8988T (cell line): ENCODE measurements around the gene HSP90B1.

Experiments
- DNase-seq: peaks from one replicate; pipeline ENCODE4 v3.0.0; 2011

The HSP90B1 gene

DNA sequence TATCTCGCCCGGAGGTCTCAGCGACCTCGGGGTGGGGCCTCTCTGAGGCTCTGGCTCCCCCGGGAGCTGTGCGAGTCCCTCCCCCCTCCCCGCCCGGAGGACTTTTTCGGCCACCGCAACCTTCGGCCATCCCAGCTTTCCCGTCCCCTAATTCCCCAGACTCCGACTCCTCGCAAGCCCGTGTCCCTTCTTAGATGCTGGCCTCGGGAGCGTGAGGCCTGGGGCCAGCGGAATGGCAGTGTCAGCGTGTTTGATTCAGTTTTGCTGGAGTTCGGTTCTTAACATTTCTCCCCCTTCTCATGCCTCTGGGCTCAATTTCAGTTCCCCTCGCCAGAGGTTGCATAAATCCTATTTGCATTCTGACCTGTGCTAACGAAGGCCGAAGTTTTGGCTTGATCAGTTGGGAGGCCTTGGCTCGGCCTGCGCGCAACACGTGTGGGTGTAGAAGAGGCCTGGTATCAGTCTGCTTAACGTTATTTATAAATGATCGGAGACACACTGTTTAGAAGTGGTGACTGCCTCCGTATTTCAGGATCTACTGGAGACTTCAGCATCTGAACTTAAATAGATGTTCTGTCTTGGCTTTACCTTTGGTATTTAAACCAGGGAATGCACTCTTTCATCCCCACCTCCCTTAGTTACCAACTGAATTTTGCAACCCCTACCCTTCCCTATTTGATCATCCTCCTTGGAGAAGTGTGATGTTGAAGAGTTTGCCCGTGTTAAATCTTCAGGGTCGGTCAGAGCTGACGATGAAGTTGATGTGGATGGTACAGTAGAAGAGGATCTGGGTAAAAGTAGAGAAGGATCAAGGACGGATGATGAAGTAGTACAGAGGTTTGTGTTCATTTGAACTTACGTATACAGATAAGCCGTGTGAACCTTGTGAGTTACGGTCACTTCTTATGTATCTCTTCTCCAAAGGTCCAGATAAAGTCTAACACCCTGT is 851 bp downstream of the HSP90B1 start:
- DNase-seq = no peak

GRCh38 chr12:103933237-103933636 is 3.0 kb downstream of the HSP90B1 start:
- no peak for DNase-seq

GRCh38 chr12:103936679-103937078 is 6.5 kb downstream of the HSP90B1 start:
- no peak for DNase-seq

DNA sequence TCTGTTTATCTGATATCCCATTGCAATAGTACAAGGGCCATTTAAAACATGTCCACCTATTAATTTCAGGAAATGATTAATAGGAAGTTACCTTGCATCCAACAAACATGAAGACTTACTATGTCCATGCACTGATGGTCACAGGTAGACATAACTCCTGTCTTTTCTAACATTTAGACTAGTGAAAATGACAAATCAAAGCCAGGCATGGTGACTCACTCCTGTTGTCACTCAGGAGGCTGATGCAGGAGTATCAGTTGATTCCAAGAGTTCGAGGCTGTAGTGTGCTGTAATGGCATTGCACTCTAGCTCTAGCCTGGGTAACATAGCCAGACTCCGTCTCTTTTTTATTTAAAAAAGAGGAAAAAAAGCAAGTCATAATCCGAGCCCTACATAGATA is 14.8 kb downstream of the HSP90B1 start:
- no peak for DNase-seq

GRCh38 chr12:103947871-103948555 is 17.8 kb downstream of the HSP90B1 start:
- no peak for DNase-seq

DNA sequence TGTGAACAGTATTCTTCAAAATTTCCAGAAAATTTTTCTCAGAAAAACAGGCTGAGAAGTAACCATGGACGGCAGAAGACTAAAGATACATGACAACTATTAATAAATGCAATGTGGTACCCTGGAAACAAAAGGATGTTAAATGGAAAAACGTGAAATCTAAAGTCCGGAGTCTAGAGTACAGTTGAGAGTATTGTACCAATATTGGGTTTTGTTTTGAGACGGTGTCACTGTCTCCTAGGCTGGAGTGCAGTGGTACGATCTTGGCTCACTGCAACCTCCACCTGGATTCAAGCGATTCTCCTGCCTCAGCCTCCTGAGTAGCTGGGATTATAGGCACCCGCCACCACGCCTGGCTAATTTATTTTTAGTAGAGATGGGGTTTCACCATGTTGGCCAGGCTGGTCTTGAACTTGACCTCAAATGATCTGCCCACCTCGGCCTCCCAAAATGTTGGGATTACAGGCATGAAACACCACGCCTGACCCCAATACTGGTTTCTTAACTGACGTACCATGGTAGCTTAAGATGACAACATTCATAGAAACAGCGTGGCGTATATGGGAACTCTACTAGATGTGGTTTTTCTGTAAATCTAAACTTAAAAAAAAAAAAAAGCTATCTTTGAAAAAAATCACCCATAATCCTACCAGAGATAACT is 18.7 kb downstream of the HSP90B1 start:
- DNase-seq = no peak

DNA sequence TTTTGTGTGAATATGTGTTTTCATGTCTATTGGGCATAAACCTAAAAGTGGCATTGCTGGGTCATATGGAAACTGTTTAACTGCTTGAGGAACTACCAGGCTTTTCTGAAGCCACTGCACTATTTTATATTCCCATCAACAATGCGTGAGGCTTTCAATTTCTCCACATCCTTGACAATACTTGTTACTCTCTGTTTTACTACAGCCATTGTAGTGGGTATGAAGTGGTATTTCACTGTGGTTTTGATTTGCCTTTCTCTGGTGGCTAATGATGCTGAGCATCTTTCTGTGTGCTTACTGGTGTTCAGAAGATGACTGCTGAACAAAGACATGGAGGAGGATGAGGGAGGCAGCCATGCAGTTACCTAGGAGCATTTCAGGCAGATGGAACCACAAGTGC is 22.3 kb downstream of the HSP90B1 start:
- DNase-seq = no peak

DNA sequence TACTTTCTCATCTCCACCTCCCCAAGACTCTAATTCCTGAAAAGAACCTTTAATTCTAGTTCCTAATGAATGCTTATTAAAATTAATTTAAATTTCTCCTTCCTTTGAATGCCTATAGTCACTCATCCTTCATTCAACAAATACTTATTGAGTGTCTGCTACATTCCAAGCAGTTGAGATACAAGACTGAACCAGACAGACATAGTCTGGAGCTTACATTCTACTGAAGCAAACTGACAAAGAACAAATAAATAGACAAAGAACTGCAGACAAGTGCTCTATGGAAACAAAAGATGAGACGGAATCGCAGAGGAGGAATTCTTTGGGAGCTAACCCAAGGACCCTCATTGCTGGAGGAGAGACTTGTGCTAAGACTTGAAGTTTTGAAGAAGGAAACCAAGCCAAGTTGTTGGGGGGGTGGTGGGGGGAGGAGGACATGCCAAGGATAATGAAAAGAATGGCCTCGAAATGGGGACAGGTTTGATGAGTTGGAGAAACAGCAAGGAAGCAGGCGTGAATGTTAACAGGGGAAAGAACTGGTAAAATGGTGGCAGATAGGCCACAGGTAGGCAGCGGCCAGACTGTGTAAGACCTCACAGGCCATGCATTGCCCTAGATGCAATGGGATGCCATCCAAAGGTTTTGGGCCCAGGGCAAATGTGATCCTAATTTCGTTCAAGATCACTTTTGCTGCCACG is 25.8 kb downstream of the HSP90B1 start:
- DNase-seq = no peak

GRCh38 chr12:103956509-103957027 is 26.4 kb downstream of the HSP90B1 start:
- peak; percentile 21 for DNase-seq

DNA sequence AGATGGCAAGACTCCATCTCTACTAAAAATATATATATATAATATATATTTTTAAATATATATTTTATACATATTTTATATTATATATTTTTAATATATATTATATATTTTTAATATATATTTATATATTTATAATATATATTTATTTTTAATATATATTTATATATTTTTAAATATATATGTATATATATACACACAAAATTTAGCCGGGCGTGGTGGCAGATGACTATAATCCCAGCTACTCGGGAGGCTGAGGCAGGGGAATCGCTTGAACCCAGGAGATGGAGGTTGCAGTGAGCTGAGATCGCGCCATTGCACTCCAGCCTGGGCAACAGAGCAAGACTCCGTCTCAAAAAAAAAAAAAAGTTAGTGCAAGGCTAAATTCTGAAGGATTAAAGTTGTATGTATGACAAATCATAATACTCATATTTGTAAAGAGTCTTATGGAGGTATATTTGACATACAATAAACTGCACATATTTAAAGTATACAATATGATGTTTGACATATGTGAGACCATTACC is 27.7 kb downstream of the HSP90B1 start:
- DNase-seq = no peak

DNA sequence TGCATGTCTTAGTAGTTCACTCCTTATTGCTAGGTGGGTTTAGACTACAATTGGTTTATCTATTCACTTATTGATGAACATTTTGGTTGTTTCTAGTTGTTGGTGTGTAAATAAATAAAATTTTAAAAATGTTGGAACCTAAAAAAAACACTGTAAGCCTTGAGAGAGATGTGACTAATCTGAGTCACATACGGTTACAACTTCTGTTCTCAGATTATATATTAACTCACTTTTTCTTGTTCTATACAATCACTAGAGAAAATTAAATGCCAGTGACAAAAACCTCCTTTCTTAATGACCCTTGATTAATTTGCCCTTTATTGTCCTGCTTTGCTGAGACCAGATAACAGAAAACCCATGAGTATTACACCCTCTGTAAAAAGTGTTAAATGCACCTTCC is 28.4 kb downstream of the HSP90B1 start:
- DNase-seq = no peak

- DNase-seq = no peak
Measured at GRCh38 chr12:103960616-103961227, 30.5 kb downstream of the HSP90B1 start.

DNA sequence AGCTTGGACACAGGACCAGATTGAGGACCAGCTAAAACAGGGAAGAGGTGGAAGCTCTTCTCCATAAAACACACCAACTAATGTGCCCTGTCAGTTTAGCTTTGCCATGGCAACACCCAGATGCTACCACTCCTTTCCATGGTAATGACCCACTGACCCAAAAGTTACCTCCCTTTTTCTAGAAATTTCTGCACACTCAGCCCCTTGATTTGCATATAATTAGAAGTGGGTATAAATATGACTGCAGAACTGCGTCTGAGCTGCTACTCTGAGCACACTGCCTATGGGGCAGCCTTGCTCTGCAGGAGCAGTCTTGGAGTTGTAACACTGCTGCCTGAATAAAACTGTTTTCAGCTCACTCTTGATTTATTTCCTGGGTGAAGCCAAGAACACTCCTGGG is 32.3 kb downstream of the HSP90B1 start:
- no peak for DNase-seq

DNA sequence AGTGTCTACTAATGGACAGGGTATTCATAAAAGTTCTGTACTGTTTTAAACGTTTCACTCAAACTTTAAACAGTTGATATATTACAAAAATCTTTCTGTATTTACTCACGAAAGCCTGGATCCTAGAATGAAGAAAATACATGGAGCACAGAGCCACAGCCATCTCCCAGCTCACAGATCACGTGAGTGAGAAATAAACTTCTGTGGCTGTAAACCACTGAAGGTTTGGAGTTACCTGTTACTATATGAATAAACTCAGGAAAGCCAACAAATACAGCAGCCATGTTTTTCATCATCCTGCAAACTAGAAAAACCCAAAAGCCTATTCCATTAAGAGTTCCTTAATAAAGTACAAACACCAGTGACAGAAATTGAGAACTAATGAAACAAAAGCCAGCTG is 34.6 kb downstream of the HSP90B1 start:
- DNase-seq = no peak

DNA sequence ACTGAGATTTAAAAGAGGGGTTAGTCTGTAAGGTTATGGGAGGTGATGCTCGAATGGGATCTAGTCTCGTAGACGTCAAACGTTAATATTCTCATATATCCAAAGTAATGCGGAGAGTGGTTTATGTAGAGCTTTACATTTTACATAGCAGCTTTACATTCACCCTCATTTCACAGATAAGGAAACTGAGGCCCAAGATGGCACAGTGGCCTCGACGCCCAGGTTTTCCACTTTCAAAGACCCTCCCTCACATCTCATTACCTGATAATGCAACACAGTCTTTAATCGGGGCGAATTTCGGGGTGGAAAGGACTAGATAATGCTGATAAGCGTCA is 35.0 kb downstream of the HSP90B1 start:
- DNase-seq = no peak

DNA sequence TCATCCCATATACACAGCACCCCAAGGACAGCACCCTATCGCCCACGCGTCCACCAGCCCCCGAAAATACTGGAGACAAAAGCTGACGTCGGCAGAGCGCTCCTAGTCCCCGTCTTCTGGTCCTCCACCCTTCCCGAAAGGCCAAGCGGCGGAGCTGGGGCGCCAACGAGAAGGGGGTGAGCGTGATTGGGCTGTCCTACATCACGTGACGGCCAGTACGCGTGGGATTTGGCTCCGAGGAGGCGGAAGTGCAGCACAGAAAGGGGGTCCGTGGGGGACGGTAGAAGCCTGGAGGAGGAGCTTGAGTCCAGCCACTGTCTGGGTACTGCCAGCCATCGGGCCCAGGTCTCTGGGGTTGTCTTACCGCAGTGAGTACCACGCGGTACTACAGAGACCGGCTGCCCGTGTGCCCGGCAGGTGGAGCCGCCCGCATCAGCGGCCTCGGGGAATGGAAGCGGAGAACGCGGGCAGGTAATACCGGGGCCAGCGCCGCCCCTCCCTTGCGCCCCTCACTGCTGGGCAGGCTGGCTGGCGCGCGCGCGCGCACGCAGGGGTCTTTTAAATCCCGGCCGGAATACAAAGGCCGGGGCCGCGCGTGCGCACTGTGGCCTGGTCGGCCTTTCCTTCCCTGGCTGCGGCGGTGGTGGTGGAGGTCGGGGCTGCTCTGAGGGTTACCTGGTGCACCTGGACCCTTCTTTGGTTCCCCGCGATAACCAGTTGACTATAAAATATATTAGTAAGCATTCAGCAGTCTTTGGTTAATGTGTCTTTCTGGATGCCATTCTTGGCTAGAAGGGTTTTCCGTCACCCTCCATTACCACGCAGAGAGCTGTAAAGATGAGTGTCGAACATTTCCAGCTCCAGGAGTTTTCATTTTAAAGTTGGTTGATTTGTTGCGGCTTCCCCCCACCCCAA is 35.6 kb downstream of the HSP90B1 start, which contains the start of gene TDG:
Gene TDG, plus strand, starts transcription at position 283 of the 915 bp plus-strand sequence. Its CDS starts 166 bp downstream, at position 449.
- peak; percentile 65 for DNase-seq

GRCh38 chr12:103966736-103967135 is 36.5 kb downstream of the HSP90B1 start:
- no peak for DNase-seq

DNA sequence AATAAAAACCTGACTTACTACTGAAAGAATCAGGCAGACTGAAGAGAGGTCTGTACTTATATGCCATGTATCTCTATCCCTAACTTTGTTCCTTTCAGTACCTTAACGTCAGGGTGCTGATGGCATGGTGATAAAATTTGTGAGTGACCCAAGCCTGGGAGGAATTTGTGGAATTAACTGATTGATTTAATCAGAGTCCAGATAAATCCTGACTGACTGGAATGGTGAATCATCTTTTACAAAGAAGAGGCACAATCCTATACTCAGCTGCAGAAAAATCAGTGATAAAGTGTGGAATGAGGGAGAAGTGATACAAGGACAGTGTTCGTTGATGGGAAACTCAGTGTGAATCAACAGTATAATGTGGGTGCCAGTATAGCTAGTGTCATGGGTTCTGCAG is 39.2 kb downstream of the HSP90B1 start:
- DNase-seq = no peak

DNA sequence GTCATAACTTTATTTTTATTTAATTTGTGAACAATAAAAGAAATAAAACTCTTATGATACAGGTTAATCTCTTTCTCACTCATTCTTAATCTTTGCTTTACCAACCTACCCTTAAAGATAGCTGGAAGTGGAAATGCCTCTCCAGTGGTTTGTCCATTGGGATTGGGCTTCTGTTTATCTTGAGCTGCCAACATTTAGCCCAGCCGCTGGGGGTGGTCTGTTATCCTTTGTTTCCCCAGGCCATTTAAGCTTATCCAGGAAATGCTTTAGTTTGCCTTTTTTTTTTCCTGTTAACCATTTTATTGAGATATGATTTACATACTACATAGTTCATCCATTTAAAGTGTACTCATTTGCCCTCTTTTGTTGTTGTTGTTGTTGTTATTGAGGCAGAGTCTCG is 43.7 kb downstream of the HSP90B1 start:
- DNase-seq = no peak

- DNase-seq = no peak
Measured at GRCh38 chr12:103975368-103975767, 45.2 kb downstream of the HSP90B1 start.
